GM03348 (cell line): ENCODE data around the gene FBXW5.

Experiments used
- DNase-seq: peaks from one replicate; pipeline ENCODE4 v3.0.0; 2012; ENCODE audit warnings: low spot score

The FBXW5 gene

GRCh38 chr9:136931611-136932130, 12.9 kb downstream of the FBXW5 start:
- no peak for DNase-seq

- DNase-seq = no peak
Measured at GRCh38 chr9:136930014-136930413, 14.5 kb downstream of the FBXW5 start.

DNA sequence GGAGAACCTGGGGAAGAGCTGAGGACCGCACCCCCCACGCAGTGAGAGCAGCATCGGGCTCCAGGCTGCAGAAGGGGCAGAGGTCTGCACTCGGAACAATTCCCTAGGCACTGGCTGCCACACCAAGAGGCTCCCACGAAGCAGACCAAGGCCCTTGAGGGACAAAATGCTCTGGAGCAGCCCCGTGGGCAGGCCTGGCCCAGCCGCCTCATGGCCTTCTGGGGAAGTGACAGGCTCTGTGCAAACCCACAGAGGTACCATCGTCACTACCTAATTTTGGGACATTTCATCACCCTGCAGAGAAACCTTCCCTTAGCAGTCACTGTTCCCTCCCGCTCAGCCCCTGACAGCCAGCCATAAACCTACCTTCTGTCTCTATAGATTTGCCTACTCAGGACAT, 15.9 kb downstream of the FBXW5 start:
- DNase-seq = no peak

DNA sequence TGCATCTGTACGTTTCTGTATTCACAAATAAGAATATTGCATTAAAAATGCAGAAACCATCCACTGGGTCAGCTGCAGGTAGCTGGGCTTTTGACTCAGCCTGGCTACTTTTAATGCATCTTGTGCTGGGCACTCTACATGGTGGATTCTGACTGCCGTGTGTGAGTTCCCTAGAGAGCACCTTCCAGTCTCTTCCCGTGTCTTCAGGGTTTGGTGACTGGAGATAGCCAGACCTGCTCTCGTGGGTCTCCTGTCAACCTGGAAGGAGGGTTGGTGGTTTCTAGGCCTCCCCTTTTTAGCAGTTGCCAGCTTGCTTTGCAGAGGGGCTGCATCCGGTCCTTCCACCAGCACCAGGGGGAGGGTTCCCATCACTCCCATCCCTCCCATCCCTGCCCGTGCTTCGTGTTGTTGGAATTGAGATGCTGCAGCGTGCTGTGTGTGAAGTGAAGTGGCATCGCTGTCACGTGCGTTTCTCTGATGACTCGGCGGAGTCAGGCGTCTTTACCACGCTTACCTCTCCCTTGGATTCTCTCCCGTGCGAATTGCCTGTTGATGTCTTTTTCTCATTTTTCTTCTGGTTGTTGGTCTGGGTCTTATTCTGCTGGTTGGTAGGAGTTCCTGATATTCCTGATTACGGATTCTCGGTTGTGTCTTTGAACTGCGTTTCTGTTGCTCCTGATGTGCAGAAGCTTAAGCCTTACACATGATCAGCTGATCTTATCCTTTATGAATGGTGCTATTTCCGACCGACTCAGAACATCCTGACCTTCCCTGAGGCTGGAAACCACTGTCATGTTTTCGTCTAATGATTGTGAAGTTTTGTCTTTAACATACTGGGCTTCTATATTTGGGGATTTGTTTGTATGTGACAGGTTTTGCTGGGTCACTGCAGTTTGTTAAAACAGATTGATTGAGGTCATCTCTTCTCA, 16.9 kb downstream of the FBXW5 start:
- DNase-seq = no peak

DNA sequence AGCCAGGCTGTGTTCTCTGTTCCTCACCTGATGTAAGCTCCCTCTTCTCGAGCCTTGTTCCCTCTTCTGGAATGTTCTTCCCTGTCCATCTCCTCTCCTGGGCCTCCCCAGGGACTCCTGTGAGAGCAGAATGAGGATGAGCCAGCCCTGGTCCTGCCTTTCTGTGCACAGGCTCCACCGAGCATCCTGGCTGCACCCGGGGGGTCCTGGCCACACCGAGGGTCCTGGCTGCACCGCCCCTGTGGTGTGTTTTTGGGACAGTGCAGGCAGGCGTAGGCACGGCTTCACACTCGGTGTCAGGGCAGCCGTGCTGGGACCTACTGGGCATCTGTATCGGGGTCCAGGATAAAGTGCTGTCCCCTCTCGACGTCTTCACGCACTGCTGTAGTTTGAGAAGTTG, 17.8 kb downstream of the FBXW5 start:
- no peak for DNase-seq

GRCh38 chr9:136926154-136926704, 18.3 kb downstream of the FBXW5 start:
- DNase-seq = no peak

GRCh38 chr9:136925414-136926153, 19.0 kb downstream of the FBXW5 start:
- DNase-seq = no peak

GRCh38 chr9:136923881-136924280, 20.7 kb downstream of the FBXW5 start:
- no peak for DNase-seq

GRCh38 chr9:136922540-136922939, 22.0 kb downstream of the FBXW5 start:
- DNase-seq = no peak

DNA sequence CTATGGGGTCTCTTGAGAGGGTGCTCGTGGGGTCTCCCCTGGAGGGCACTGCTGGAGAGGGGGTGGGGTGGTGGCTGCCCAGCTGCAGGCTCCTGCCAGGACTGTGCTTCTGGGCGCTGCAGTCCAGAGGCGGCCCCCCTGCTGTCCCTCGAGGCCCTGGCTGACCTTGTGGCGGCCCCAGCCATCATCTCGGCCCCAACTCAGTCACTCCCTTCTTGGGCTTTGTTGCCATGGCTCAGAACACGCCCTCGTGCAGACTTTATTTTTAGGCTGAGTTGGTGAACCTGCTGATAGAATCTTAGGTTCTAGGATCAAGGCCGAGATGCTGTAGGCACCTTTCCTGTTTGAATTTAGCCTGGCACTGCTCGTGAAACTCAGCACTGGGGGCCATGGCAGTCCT, 22.8 kb downstream of the FBXW5 start:
- DNase-seq = no peak

DNA sequence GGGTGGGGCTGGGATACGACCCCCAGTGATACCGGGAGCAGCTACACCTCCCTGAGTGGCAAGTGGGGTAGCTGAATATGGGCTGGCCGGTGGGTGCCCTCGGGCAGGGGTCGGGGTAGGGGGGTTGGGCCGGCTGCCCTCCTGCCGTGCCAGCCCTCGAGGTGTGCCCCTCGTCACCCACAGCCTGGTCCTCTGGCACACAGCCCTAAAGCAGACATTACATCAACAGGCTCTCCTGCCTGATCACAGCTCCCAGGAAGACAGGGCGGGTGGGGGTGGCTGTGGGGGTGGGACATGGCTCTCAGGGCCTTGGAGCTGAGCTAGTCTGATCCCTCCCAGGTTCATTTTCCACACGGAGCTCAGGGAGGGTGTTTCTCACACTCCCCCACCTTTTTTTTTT, 23.2 kb downstream of the FBXW5 start:
- no peak for DNase-seq

GRCh38 chr9:136920734-136921231, 23.8 kb downstream of the FBXW5 start:
- DNase-seq = no peak

- no peak for DNase-seq
Measured at GRCh38 chr9:136920069-136920468, 24.5 kb downstream of the FBXW5 start.

GRCh38 chr9:136917902-136918301, 26.6 kb downstream of the FBXW5 start:
- DNase-seq = no peak

GRCh38 chr9:136916330-136917184, 28.0 kb downstream of the FBXW5 start:
- no peak for DNase-seq

DNA sequence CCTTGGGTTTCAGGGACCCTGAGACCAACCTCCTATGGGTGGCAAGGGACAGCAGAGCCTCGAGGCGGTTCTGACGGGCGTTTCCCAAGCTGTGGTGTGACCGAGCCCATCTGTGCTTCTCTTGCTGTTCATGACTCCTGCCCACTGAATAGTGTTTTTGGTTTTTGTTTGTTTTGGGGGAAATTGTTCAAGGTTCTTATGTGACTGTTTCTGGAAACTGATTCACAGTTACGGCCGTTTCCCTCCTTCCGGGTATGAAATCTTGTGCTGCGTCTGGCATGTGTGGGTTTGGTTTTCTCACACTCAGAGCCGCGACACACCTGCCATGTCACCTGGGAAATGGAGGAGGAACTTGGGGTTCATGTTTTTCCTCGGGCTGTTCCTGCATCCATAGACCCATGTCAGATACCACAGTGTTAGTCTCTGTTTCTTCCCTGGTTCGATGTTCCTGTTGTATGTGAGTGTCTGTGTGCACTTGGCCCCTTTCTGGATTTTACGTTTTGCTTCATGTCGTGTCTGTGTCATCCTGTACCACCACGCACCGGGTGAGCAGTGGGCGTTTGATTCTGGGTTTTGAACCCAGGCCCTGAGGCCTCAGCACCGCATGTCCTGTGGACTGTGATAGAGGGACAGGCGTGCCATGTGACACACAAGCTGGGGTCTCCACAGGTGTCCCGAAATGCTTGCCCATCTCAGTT, 28.8 kb downstream of the FBXW5 start:
- no peak for DNase-seq

- no peak for DNase-seq
Measured at GRCh38 chr9:136913701-136914438, 30.7 kb downstream of the FBXW5 start.

- DNase-seq = no peak
Measured at GRCh38 chr9:136910901-136911245, 33.7 kb downstream of the FBXW5 start.

- no peak for DNase-seq
Measured at GRCh38 chr9:136910197-136910900, 34.2 kb downstream of the FBXW5 start.
